Activated CD8-positive, alpha-beta memory T cell treated with anti-CD3 and anti-CD28 coated beads, Interleukin-2, amount 50 U/mL, for 24 hours (primary cell): ENCODE data around the gene NPDC1.
"Not testable (repeated sequence)": the region's sequence is repeated elsewhere in the genome, so short reads cannot be mapped to it uniquely, and the experiment has no call there.

Experiments
- DNase-seq: peaks from one replicate; pipeline ENCODE4 v3.0.0-alpha.2; 2020; ENCODE audit errors: extremely low read depth

Gene NPDC1

DNA sequence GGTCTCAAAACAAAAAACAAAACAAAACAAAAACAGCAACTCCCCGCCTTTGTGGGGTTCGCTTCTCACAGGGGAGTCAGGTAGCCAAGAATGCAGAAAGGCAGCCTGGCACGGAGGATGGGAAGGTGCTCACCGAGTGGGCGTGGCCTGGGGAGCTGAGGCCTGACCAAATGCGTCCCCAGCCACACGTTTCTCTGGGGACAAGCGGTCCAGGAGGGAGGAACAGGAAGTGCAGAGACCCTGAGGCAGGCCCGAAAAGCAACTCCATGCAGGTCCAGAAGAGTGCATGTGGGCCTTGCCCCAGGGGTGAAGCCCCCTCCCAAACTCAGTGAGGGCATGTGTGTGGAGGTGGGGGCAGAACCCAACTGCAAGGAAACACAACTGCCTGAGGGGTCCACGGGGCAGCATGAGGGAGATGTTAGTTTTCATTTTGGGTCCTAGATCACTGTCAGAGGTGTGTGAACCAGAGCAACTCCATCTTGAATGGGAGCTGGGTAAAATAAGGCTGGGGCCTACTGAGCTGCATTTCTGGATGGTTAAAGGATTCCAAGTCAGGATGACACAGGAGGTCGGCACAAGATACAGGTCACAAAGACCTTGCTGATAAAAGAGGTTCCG, 28.8 kb upstream of the NPDC1 start:
- DNase-seq = no peak

- DNase-seq = no peak
These were observed 28.0 kb upstream of the NPDC1 start for GRCh38 chr9:137073992-137074399.

- DNase-seq = no peak
These were observed 25.3 kb upstream of the NPDC1 start for GRCh38 chr9:137071282-137071681.

GRCh38 chr9:137070906-137071275, 24.9 kb upstream of the NPDC1 start:
- no peak for DNase-seq

GRCh38 chr9:137070201-137070905, 24.4 kb upstream of the NPDC1 start, which contains the start of gene SAPCD2:
Gene SAPCD2 (minus strand): TSS chr9:137070557. CDS start chr9:137070460, 97 bp downstream.
- DNase-seq = peak; percentile 61

GRCh38 chr9:137069508-137070091, 23.6 kb upstream of the NPDC1 start:
- no peak for DNase-seq

GRCh38 chr9:137068539-137069507, 22.8 kb upstream of the NPDC1 start:
- no peak for DNase-seq

- DNase-seq = peak; percentile 63
These were observed 22.0 kb upstream of the NPDC1 start for GRCh38 chr9:137067860-137068538.

DNA sequence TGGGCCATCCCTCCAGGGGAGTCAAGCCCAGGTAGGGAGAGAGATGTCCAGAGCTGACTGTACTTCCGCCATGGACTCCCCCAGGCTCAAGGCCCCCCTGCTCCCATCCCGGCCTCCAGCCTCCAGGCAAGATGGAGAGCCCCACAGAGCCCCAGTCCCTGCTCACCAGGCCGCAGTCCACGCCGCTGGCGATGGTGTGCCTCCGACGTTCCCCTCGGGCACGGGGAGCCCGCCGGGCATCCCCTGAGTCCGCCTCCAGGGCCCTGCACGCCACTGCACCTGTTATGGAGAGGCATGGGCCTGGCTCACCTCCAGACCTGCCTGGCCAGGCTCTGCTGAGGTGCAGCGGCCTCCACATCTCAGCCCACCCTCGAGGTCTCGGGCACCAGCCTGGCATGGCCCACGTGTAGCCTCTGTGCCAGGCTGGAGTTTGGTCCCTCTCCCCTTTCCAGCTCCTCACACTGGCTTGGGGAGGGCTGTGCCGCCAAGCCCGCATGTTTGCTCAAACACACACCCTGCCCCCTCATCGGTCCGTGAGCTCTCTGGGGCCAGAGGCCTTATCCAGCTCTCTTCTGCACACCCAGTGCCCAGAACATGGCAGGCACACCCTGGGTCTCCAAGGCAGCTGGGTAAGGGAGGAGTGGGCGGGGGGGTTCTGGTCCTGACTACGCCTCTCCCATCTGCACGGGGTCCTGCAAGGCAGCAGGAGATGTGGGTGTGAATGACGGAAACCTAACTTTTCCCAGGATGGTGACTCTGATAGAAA, 20.3 kb upstream of the NPDC1 start:
- DNase-seq = no peak

DNA sequence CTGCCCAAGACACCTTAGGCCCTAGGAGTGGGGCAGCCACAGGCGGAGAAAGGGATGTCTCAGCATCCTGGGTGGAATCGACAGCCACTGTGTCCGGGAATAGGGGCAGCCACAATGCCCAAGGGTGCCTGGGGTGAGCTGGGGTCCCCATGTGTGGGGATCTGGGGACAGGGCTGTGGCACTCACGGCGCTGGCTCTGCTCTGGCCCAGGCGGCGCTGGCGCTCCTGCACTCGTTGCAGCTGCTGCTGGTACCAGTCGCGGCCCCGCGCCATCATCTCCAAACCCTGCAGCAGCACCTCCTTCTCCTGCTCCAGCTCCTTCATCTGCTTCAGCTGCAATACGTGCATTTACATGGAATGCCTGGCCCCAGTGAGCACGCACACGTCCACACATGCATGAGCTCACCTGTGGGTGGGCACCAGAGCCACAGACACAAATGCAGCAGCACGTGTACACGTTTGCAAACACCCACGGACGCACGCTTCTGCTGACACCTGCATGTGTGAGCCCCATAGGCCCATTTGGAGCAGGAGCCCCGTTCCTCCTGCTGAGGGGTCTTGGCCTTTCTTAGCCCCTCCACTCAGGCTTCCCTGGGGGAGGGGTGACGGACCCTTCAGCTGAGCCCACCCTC, 19.5 kb upstream of the NPDC1 start:
- no peak for DNase-seq

GRCh38 chr9:137064880-137065164, 18.8 kb upstream of the NPDC1 start:
- no peak for DNase-seq

- DNase-seq = no peak
These were observed 18.3 kb upstream of the NPDC1 start for GRCh38 chr9:137064027-137064879.

DNA sequence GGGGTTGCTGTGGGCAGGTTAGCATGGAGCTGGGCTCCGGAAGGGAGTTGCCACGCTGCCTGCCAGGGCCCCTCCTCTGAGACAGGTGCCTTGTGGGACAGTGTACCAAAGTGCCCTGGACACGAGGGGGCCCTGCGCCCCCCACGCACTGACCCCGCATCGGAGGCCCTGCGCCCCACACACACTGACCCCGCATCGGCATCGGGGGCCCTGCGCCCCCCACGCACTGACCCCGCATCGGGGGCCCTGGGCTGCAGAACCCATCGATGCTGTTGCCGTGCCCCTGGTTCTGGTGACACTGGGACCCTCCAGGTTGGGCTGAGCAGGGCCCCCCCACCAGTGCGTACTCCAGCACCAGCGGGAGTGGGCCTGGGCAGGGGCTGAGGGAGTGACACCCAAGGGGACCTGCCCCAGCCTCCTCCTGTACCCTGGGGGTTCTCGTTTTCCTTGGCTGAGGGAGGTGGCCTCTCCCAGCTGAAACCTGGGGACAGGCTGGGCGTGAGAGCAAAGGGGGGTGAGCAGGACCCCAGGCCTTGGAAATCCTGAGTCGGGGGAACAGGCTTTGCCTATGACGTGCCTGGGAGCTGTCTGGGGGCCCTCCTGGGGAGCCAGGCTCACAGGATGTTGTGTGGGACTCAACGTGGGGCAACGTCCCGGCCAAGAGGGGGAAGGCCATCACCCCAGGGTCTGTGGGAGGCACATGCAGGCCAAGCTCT, 17.5 kb upstream of the NPDC1 start:
- DNase-seq = no peak

- DNase-seq = not testable (repeated sequence)
These were observed 16.8 kb upstream of the NPDC1 start for GRCh38 chr9:137062798-137063197.

GRCh38 chr9:137062384-137062783, 16.4 kb upstream of the NPDC1 start:
- no peak for DNase-seq

GRCh38 chr9:137058521-137059234, 12.7 kb upstream of the NPDC1 start:
- DNase-seq = no peak

DNA sequence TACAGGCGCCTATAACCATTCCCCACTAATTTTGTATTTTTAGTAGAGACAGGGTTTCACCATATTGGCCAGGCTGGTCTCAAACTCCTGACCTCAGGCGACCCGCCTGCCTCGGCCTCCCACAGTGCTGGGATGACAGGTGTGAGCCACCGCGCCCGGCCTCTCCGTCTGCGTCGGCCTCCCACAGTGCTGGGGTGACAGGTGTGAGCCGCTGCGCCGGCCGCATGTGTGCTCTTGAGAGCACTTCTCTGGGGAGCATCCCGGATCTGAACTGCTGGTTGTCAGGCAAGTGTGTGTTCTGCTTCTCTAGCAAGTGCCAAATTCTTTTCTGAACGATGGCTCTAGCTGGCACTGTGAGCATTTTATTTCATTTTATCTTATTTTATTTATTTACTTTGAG, 11.6 kb upstream of the NPDC1 start:
- no peak for DNase-seq

DNA sequence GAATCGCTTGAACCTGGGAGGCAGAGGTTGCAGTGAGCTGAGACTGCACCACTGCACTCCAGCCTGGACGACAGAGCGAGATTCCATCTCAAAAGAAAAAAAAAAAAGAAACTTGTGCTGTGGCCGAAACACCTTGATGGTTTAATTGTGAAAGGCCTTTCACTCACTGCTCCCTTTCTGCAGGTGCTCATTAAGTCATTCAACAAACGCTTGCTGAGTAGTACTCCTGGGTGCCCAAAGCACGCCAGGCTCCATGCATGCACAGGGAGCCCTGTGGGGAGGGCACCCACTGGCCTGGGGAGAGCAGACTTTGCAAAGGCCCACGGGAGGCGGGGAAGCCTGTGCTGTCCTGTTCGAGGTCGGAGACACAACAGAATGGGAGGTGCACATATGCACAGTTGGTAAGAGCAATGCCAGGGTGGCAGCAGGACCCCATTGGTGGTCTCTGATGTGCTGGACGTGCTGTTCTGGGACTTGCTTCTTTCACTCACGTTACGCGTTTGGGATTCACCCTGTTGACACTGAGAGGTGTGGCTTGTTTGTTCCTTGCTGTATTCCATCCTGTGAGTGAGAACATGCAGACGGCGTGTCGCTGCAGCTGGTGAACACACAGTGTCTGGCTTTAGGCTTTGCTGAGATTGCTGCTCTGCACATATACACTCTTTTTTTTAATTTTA, 10.9 kb upstream of the NPDC1 start:
- no peak for DNase-seq
